ENCODE measurements around the gene VAV2. TPM values are rescaled to one million over a fixed set of nuclear protein-coding genes. Genes with fewer than 3 reads are reported as not detected.

The VAV2 gene
- polyA plus RNA-seq, 1 experiment = 9.0 TPM

DNA sequence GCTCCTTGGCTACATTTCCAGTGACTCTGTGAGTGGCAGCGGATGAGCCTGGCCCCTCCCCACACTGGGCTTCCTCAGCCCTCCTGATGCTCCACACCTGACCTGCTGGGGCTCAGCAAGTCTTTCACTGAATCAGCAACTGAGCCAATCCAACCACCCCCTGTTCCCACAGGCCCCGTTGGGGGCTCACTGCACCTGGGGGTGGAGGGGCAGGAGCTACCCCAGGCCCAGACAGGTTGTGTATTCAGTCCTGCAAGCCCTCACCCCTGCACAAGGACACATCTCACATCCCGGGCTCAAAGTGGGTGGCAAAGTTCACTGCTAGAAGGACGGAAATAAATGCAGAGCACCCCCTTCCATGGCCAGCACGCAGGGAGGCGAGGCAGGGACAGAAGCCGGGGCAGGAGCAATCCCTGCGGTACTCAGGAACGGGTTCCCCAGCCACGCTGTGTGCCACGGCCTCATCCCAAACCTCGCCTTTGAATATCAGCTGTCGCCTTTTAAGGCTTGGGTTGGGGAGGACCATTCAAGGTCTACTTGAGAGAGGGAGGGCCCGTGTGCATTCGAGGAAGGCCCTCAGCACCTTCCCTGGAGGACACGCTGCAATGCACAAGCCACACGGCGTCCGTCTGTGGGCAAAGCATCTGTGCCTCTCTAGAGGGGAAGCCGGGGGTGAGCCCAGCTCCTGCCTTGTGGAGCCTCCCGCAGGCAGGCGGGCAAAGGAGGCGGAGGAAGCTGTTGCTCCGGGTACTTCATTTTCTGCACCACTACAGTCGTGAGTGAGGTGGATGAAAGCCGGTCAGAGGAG is 179.0 kb downstream of the VAV2 start:
- ChIA-PET CTCF (interaction anchor here (1.0 kb wide), 1 partner anchor 181 kb away, joined by 3 read pairs; no protein-coding TSS in a partner anchor), POLR2A (no interaction called here)
- TF ChIP-seq, protein P1, sequence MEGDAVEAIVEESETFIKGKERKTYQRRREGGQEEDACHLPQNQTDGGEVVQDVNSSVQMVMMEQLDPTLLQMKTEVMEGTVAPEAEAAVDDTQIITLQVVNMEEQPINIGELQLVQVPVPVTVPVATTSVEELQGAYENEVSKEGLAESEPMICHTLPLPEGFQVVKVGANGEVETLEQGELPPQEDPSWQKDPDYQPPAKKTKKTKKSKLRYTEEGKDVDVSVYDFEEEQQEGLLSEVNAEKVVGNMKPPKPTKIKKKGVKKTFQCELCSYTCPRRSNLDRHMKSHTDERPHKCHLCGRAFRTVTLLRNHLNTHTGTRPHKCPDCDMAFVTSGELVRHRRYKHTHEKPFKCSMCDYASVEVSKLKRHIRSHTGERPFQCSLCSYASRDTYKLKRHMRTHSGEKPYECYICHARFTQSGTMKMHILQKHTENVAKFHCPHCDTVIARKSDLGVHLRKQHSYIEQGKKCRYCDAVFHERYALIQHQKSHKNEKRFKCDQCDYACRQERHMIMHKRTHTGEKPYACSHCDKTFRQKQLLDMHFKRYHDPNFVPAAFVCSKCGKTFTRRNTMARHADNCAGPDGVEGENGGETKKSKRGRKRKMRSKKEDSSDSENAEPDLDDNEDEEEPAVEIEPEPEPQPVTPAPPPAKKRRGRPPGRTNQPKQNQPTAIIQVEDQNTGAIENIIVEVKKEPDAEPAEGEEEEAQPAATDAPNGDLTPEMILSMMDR (IDR thresholded peaks at IDR 0.05; ENCODE audit: low read depth, low read length) = no peak
- Histone ChIP-seq H3K9me3 (ENCODE audit: control insufficient read depth, insufficient read depth, low read length) (no peaks in the 10 kb centered on the region; the same call in 1 of the 2 replicates), H3K27ac (ENCODE audit: low read depth, low read length) (no peak overlapping the region), H3K4me3 (ENCODE audit: low read depth, low read length) (no peak overlapping the region), H3K27me3 (ENCODE audit: control insufficient read depth, insufficient read depth, low read length) (no peaks in the 10 kb centered on the region)
- DNase-seq (ENCODE audit: low read depth, low spot score) = no peak

DNA sequence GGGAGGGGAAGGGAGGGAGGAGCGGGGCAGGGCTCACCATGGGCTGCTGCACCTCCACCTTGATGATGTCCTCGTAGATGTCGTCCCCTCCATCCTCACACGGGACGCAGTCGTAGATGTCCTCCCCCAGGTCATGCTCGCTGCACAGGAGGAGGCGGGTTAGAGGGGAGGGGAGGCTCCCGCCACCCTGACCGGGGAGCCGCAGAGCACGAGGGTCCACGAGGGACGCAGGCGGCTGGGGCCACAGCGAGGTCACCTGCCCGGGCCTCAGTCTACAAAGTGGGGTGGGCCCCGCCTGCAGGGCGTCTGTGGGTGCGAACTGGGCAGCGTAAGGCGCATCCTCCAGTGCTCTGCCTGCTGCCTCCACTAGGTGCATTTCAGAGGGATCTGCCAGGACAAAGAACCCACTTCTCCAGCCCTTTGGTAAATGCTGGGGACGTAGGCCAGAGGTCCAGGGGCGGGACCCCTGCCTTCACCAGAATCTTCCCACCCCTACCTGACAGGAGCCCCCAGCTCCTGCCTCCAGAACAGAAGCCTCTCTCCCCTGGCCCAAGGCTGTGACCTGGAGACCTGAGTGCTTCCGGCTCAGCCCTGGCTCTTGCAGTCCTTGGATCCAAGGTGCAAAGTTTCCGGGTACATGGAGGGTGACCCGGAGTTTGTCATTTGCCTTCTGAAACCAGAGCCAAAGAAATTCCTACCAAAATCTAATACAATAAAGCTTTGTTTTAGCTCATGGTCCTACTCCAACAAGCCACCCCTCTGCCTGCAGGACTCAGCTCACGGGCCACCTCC is 179.9 kb downstream of the VAV2 start:
- Histone ChIP-seq H3K27me3 (ENCODE audit: control insufficient read depth, insufficient read depth, low read length) (no peaks in the 10 kb centered on the region), H3K4me3 (ENCODE audit: low read depth, low read length) (no peak overlapping the region), H3K9me3 (ENCODE audit: control insufficient read depth, insufficient read depth, low read length) (no peaks in the 10 kb centered on the region), H3K27ac (ENCODE audit: low read depth, low read length) (no peak overlapping the region)
- ChIA-PET POLR2A (no interaction called here), CTCF (interaction anchor here (1.0 kb wide), 1 partner anchor 182 kb away, joined by 3 read pairs; no protein-coding TSS in a partner anchor)
- no peak for DNase-seq (ENCODE audit: low read depth, low spot score)
- TF ChIP-seq, protein P1 (IDR thresholded peaks at IDR 0.05; ENCODE audit: low read depth, low read length) = no peak

DNA sequence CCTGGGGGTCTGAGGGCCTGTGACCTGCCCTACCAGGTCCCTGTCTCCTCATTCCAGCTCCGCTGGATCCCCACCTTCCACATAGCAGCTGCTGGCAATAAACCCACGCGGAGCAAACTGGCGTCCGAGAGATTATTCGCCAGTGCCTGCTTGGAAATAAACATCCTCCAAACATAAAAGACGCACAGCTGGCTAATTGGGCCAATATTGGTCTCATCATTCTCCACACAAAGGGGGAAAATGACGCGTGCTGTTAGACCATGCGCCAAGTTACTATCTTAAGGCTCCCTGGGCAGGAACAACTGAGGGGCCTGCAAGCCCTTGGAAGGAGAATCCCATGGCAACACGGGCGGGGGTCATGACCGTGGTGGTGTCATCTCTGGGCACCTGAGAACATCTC is 180.7 kb downstream of the VAV2 start:
- ChIA-PET POLR2A (no interaction called here), CTCF (no interaction called here)
- no peak overlapping the region for H3K27ac ChIP-seq (ENCODE audit: low read depth, low read length)
- no peak for DNase-seq (ENCODE audit: low read depth, low spot score)
- H3K9me3 ChIP-seq (ENCODE audit: control insufficient read depth, insufficient read depth, low read length) = no peaks in the 10 kb centered on the region
- TF ChIP-seq, protein P1 (IDR thresholded peaks at IDR 0.05; ENCODE audit: low read depth, low read length) = no peak
- H3K4me3 ChIP-seq (ENCODE audit: low read depth, low read length) = no peak overlapping the region
- no peaks in the 10 kb centered on the region for H3K27me3 ChIP-seq (ENCODE audit: control insufficient read depth, insufficient read depth, low read length)

DNA sequence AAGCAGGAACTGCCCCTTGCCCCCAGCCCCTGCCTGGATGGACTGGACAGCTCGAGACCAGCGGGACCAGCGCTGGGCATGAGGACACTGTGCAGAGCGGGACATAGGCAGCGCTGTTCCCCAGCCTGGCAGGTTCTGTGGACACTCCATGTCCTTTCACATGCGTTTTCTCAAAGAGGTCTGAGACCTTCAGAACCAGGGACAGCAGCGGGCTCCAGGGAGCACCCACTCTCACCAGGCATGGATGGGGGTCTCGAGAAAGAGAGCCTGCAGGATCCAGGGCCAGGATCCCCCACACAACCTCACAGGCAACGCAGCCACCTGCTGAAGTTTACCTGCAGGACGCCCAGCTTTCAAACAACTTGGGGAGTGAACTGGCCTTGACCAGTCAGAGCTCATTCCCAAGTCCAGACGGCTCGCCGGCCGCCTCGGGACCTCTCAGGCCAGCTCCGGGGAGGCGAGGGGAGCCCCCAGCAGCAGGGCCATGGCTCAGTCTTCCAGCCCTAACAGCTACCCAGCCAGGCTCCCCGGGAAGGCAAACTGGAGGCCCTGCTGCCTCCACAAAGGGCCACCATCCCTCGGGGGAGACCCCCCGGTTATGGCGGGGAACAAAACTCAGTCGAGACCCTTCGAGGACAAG is 181.4 kb downstream of the VAV2 start:
- Histone ChIP-seq H3K9me3 (ENCODE audit: control insufficient read depth, insufficient read depth, low read length) (no peaks in the 10 kb centered on the region), H3K27me3 (ENCODE audit: control insufficient read depth, insufficient read depth, low read length) (no peaks in the 10 kb centered on the region), H3K27ac (ENCODE audit: low read depth, low read length) (no peak overlapping the region), H3K4me3 (ENCODE audit: low read depth, low read length) (no peak overlapping the region)
- POLR2A ChIA-PET = no interaction called here
- no peak for DNase-seq (ENCODE audit: low read depth, low spot score)
- TF ChIP-seq, protein P1 (IDR thresholded peaks at IDR 0.05; ENCODE audit: low read depth, low read length) = no peak
- CTCF ChIA-PET = no interaction called here
